HG03045 (cell line): ENCODE data around the gene CYSTM1.
A peak's percentile ranks its signal among the peaks of the same experiment; 100 is the strongest.
"Not testable (repeated sequence)": the region's sequence is repeated elsewhere in the genome, so short reads cannot be mapped to it uniquely, and the experiment has no call there.

Experiments used
- ATAC-seq: cut with Tn5 transposase; IDR thresholded peaks from one replicate; pipeline ENCODE4 v1.9.1; 2021; ENCODE audit warnings: mild to moderate bottlenecking, moderate library complexity; ENCODE audit not compliant: unreplicated experiment

The CYSTM1 gene

DNA sequence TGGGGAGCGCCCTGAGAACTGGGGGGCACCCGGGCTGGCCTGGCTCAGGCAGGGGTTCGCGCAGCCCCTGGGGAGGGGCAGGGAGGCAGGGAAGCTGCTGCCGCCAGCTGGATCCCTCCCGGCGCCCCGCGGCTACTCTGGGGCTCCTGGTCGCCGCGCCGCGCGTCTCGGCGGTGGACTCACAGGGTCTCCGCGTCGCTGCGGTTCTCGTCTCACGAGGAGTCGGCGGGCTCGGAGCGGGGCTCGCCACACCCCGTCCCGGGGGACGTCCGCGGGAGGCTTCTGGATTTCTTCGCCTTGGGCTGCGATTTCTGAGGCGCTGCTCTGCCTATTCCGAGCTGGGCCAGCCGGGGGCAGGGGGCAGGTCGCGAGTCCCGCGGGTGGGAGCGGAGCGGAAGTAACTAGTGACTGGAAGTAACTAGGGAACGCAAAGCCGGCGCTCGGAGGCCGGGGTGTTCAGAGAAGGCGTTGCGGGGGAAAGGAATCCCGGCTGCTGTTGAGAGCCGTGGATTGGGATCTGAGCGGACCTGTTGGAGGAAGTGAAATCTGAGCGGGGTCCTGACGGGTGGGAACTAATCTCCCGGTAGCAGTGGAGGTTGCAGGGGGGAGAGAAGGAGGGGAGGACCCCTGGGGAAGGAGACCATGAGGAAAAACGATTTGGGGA is 511 bp downstream of the CYSTM1 start:
- peak; percentile 47 for ATAC-seq

DNA sequence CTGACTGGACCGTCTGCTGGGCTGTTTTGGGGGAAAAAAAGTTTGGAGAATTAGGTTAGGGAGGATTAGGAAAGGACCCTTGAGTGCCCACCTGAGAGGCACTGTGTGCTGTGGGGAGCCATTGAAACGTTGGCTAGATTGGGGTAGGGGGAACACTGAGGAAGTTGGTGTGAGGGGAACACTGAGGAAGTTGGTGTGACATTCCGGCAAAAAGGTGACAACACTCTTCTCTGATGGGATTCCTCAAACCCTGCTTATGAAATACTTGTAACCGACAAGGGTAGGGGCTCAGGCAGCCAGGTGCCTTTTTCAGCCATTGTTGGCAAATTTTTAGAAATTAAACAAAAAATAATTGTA is 1.0 kb downstream of the CYSTM1 start:
- no peak for ATAC-seq

DNA sequence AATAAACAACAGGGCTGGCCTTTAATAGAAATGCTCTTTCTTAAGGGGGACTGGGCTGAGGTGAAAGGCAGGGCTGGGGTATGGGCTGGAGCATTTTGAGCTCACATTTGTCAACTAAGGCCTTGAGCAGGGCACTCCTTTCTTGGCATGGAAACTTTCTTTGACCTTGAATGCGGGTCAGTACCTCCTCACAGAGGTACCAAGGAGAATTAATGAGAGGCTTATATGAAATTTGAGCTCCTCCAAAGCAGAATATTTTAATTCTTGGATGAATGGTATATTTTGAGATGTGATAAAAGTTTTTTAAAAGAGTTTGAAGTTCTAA is 3.1 kb downstream of the CYSTM1 start:
- ATAC-seq, result no peak

- no peak for ATAC-seq
Observed at GRCh38 chr5:140178482-140179116, 3.6 kb downstream of the CYSTM1 start.

- ATAC-seq, result no peak
Observed at GRCh38 chr5:140181002-140181483, 6.1 kb downstream of the CYSTM1 start.

DNA sequence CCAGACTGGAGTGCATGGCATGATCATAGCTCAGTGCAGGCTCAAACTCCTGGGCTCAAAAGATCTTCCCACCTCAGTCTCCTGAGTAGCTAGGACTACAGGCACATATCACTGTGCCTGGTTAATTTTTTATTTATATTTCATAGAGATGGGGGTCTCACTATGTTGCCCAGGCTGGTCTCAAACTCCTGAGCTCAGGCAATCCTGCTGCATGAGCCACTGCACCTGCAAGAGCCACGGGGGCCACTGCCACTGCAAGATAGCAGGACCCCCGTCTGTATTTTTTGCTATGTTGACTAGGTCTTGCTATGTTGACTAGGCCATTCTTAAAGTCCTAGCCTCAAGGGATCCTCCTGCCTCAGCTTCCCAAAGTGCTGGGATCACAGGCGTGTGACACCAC is 6.5 kb downstream of the CYSTM1 start:
- no peak for ATAC-seq

- no peak for ATAC-seq
Observed at GRCh38 chr5:140182075-140182711, 7.2 kb downstream of the CYSTM1 start.

- no peak for ATAC-seq
Observed at GRCh38 chr5:140182803-140183367, 7.9 kb downstream of the CYSTM1 start.

DNA sequence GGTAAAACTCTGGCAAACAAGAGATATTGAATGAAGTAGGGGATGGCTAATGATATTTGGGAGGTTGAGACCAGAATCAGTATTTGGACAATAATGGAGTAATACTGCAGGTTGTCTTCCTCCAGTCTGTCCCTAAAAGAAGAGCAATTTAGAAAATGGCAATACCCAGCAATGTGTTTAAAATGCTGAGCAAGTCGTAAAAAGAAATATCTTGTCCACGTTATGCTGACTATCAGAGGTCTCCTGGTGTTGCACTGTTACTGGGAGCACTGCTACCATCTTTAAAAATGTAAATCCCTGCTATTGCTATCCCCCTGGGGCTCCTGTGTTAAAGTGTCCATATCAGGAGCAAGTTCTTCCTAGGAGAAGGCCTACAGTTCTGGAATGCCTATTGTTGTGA is 10.4 kb downstream of the CYSTM1 start:
- ATAC-seq, result no peak

DNA sequence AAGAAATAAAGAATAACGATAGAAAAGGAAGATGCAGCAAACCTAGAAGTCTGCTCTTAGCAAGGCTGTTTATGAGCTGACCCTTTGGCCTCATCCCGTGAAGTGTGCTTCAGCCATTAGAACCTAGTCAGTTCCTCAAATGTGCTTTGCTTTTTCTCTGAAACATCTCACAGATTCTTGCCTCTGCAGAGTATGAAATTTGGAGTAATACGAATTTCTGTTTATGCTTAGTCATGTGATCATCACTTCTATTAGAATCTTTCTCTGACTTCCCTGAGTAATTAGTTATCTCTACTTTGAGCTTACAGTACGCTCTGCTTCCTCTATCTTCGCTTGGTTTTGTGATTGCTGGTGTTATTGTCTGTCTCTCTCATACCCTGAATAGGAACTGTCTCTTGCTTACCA is 11.3 kb downstream of the CYSTM1 start:
- no peak for ATAC-seq

GRCh38 chr5:140189253-140189652 is 14.3 kb downstream of the CYSTM1 start:
- ATAC-seq, result no peak

- ATAC-seq, result no peak
Observed at GRCh38 chr5:140189977-140190871, 15.2 kb downstream of the CYSTM1 start.

DNA sequence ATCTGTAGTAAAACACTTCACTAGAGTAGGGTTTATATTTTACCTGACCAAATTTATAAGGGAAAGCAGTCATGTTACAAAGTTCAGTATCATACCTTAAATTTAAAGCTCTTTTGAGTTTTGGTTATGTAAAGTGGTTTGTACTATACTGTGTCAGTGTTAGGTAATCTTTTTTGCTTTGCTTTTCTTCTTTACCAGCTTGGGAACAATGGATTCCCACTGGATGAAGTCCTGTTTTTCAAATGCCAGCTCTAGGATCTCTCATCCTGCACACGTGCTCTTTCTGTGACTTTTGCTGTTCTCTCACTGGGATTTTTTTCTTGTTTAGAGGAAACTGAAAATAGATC is 15.9 kb downstream of the CYSTM1 start:
- ATAC-seq, result no peak

- no peak for ATAC-seq
Observed at GRCh38 chr5:140192715-140193430, 17.9 kb downstream of the CYSTM1 start.

DNA sequence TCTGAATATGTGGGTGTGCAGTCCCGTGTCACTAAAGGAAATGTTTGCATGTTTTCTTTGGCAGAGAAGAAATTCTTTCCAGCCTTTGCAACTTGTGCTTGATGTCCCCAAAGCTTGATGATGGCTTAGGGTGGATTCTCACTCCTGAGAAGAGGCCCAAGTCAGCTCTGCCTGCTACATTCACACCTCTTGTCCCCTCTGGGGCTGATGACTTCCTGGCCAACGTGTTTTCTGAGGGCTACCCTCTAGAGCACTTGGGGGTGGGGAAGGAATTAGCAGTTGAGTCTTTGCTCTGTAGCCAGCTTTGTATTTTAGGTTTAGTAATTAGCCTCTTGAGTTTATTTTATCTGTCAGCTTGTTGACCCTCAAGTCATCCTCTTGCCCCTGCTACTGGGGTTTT is 19.7 kb downstream of the CYSTM1 start:
- no peak for ATAC-seq

- no peak for ATAC-seq
Observed at GRCh38 chr5:140196115-140196814, 21.3 kb downstream of the CYSTM1 start.

GRCh38 chr5:140197023-140197422 is 22.0 kb downstream of the CYSTM1 start:
- ATAC-seq, result no peak

- not testable (repeated sequence) for ATAC-seq
Observed at GRCh38 chr5:140198915-140199314, 23.9 kb downstream of the CYSTM1 start.

GRCh38 chr5:140202078-140202477 is 27.1 kb downstream of the CYSTM1 start:
- no peak for ATAC-seq

GRCh38 chr5:140202610-140203009 is 27.6 kb downstream of the CYSTM1 start:
- ATAC-seq, result no peak
